Fibroblast of the aortic adventitia (primary cell): ENCODE results near the gene YPEL2. TPM values are rescaled to one million over a fixed set of nuclear protein-coding genes. Genes with fewer than 3 reads are reported as not detected.

ENCODE experiments used
- DNase-seq: peaks from one replicate; pipeline ENCODE4 v3.0.0-alpha.2; 2010; ENCODE audit warnings: low read depth
- H3K4me3 ChIP-seq: 2 replicates; pipeline ENCODE4 v1.5.1; 2011; ENCODE audit warnings: low read depth, mild to moderate bottlenecking, control low read depth, low read length, moderate library complexity
- total RNA-seq: library from RNA; depleted of rRNA; stranded (reverse); fragments of >200 nt; gene quantifications from 2 replicates; pipeline ENCODE4 v1.2.3, GENCODE V29; 2012; ENCODE audit warnings: low replicate concordance
- TF ChIP-seq, protein P1 (sequence below): IDR thresholded peaks from 2 replicates; pipeline ENCODE4 v1.5.1; 2011; ENCODE audit warnings: mild to moderate bottlenecking, low read length, control low read depth, inconsistent platforms; ENCODE audit not compliant: insufficient read depth

Gene YPEL2
- total RNA-seq, 1 donor = 10.8 TPM

GRCh38 chr17:59436900-59437299 is 105.4 kb downstream of the YPEL2 start:
- no peak overlapping the region for H3K4me3 ChIP-seq
- no peak for DNase-seq
- TF ChIP-seq, protein P1, sequence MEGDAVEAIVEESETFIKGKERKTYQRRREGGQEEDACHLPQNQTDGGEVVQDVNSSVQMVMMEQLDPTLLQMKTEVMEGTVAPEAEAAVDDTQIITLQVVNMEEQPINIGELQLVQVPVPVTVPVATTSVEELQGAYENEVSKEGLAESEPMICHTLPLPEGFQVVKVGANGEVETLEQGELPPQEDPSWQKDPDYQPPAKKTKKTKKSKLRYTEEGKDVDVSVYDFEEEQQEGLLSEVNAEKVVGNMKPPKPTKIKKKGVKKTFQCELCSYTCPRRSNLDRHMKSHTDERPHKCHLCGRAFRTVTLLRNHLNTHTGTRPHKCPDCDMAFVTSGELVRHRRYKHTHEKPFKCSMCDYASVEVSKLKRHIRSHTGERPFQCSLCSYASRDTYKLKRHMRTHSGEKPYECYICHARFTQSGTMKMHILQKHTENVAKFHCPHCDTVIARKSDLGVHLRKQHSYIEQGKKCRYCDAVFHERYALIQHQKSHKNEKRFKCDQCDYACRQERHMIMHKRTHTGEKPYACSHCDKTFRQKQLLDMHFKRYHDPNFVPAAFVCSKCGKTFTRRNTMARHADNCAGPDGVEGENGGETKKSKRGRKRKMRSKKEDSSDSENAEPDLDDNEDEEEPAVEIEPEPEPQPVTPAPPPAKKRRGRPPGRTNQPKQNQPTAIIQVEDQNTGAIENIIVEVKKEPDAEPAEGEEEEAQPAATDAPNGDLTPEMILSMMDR = no peak

DNA sequence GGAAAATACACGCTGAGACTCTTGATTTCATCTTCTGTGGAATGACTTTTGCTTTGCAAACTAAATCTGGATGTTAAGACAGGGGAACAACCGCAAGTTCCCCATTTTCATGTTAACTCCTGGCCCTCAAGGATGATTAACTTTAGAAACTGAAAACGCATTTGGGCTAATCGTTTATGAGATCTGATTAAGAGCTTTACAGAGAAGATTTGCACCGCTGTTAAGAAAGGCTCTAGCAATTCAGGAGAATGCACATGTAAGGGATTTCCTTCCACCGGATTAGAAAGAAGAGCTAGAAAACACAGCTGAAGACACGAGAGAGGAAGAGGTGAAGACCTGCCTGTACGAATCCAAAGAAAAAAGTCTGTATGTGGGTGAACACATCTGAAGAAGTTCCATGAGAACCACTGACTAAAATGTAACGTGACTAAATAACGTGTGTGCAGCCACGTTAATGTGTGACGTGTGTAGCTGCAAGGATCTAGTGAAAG is 106.4 kb downstream of the YPEL2 start:
- TF ChIP-seq, protein P1 = no peak

GRCh38 chr17:59439262-59439661 is 107.8 kb downstream of the YPEL2 start:
- TF ChIP-seq, protein P1 = no peak
- DNase-seq = no peak
- H3K4me3 ChIP-seq = no peak overlapping the region

More for the DNA sequence above, 106.4 kb downstream of the YPEL2 start:
- DNase-seq = no peak
- H3K4me3 ChIP-seq = no peak overlapping the region

DNA sequence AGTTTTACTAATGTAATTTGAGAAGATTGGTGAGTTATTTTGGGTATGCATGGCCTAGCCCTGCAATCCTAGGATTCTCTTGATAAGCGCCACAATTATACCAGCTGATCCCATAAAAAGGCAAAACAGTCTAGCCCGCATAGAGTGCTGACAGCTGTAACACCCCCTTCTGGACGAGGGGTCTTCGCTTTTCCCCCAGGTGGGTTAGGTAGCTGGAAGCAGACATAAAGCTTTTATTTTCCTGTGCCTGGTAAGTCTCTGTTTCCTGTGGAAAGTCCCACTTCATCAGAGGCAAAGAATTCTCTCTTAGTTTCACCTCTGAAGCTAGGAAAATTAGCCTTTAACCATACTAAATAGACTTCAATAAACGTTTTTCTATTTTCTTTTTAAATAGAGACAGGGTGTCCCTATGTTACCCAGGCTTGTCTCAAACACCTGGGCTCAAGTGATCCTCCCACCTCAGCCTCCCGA is 108.3 kb downstream of the YPEL2 start:
- TF ChIP-seq, protein P1 = no peak
- no peak for DNase-seq
- H3K4me3 ChIP-seq = no peak overlapping the region

DNA sequence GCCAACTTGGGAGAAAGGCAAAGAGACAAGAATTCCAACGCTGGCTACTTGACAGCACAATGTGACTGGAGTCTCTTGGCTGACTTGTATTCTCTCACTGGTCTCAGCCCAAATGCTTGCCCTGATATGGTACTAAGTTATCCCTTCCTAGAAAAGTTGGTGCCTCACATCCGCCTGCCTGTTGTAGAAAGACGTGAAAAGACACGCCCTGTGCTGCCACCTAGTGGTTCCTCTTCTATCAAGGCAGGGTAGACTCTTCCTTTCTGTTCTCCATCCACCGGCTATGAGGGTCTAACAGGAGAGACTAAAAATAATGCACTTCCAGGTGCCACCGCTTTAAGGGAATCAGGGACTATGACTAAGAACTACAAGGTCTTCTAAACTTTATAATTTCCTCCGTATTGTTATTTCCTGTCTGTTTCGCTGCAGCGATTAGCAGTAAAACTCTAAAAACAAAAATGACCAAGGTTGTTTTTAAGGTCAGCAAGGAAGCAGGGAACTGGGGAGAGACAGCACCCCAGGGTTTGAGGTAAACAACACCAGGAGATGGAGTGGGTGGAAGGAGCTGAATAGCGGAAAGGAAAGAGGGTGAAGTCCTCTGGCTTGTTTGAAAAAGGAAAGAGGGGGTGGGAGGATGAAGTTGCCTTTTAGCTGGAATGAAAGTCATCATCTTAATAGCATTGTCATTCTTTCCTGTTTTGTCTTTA is 109.5 kb downstream of the YPEL2 start:
- TF ChIP-seq, protein P1 = peak; percentile 87
- H3K4me3 ChIP-seq = no peak overlapping the region
- DNase-seq = peak; percentile 97

DNA sequence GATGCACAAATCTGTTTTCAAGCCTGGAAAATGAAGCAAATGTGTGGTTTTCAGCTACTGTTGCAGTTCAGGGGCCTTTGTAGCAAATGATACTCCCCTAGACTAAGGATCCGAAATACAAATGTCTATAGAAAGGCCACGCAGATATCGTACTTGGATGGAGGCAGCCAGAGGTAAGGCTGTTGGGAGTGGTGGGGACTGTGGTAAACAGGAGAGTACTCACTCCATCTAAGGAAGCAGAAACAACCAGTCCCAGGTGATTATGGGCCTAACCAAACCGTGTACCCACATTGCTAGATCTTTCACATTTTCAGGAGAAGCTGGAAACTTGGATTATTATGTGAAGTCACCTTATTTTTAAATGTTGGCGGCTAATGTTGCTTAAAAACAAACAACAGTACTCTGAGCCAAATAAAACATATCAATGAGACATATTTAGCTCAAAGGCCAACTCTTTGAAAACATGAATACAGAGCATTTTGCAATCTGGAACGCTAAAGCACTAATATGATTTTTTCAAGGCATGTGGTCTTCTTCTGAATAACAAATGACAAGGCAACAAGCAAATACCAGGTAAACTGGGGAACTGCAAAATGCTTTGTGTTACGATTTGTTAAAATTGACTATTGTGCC is 110.1 kb downstream of the YPEL2 start:
- H3K4me3 ChIP-seq = no peak overlapping the region
- DNase-seq = no peak
- TF ChIP-seq, protein P1 = no peak
